COR-L47 (cell line): ENCODE results near the gene TNK2.

ENCODE experiments used
- DNase-seq: peaks from one replicate; lab custom pipeline; 2025; lab: John Stamatoyannopoulos, UW

The TNK2 gene

DNA sequence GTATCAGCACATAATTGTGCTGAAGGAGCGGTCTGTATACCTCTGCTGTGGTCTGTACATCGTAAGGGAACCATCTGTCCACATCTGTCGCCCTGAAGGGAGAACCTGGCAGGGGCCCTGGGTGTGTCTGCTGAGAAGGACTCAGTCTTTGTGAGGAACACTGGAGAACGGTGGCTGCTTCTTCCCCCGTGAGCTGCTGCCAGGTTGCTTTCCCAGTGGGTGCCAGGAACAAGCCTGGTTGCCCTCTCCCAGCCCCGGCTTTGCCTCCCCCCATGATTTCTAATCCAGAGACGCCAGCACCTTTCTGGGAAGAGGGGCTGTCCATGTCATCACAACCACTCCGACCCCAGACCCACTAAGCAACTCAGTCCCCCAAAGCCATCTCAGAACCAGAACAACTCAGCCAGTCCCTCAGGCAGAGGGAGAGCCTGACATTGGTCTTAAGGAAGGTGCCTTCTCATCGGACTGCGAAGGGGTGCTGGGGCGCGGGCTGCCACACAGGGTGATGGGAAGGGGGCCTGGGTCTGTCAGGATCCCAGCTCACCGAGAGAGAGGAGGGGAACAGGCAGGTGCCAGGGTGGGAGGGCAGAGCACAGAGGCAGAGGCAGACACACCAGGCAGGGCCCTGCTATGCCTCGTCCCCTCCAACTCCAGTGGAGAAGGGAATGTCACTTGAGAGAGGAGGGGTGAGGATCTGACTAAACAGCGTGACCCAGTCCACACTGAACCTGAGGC is 8.5 kb downstream of the TNK2 start:
- no peak for DNase-seq

GRCh38 chr3:195897853-195898415 is 10.4 kb downstream of the TNK2 start:
- no peak for DNase-seq

DNA sequence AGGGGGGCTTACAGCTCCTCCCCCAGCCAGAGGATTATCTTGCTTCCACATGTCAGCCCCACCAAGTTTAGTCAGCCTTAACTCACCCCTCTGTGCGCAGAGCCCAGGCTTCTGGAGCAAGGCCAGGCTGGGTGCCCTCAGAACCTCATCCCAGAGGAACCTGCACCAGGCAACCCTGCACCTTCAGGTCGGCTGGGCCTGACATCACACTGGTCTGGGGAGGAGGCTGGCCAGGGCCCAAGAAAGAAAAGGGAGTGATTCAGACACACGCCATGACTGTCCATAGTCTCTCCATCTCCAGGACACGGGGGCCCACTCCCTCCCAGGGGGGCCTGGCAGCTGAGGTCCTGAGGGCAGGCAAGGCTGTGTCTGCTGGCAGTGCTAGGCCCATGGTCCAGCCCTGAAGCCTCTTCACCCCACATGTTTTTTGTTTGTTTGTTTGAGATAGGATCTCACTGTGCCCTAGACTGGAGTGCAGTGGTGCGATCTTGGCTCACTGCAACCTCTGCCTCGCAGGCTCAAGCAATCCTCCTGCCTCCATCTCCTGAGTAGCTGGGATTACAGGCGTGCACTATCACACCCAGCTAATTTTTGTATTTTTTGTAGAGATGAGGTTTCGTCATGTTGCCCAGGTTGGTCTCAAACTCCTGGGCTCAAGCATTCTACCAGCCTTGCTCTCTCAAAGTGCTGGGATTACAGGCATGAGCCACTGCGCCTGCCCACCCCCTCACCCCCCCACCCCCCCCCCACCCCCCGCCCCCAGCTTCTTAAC is 11.1 kb downstream of the TNK2 start:
- no peak for DNase-seq

GRCh38 chr3:195896361-195897080 is 11.8 kb downstream of the TNK2 start:
- DNase-seq = no peak

DNA sequence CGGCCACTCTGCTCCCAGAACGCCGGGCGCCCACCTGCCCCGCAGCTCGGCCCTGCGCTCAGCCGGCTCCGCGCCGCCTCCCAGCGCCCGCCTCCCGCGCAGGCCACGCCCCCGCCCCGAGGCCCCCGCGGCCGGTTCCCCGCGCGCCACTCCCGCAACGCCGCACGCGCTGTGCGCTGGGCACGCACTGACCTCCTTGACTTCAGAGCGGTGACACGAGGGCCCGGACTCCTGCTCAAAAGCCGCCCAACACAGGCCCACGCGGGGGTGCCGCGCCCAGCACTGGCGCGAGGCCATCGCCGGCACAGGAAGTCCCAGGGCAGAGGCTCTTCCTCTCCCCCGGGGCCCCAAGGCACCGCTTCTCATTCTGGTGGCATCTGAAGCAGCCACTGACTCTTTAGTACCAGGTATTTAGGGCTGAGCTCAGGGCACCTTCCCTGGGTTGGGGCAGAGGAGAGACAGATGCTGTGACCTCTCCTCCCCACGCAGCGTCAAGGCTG is 12.4 kb downstream of the TNK2 start:
- DNase-seq = peak; percentile 12

DNA sequence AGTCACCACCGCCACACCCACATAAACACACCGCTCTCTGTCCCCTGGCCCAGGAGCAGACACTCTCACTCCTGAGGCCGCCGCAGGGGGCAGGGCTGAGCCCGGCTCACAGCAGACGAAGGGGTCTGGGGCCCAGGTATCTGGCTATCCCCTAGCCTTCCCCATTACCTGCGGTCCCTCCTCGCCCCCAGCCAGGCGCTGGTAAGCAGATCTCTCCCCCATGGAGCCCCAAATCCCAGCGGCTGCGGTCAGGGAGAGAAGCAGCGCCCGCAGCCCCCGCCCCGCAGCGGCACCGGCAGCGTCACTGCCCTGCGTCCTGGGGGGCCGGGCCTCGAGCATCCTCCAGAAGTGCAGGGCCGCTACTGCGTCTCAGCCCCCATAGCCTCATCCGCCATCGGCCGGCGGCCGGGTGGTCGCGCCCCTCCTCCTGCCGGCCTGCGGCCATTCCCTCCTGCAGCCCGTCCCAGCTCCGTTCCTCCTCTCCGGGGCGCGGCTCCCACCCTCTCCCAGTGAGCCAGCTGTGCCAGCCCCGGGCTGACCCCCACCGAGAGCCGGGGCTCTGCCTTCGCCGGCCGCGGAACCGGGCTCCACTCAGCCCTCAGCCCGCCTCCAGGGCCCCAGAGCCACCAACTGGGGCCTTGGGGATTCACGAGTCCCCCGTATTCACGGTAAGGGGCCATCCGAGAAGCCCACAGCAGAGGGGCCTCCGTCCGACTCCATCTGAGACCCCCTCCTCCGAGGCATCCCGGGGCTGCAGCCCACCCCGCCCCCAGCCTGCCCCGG is 13.1 kb downstream of the TNK2 start:
- peak; percentile 46 for DNase-seq

GRCh38 chr3:195893916-195894465 is 14.4 kb downstream of the TNK2 start:
- no peak for DNase-seq

DNA sequence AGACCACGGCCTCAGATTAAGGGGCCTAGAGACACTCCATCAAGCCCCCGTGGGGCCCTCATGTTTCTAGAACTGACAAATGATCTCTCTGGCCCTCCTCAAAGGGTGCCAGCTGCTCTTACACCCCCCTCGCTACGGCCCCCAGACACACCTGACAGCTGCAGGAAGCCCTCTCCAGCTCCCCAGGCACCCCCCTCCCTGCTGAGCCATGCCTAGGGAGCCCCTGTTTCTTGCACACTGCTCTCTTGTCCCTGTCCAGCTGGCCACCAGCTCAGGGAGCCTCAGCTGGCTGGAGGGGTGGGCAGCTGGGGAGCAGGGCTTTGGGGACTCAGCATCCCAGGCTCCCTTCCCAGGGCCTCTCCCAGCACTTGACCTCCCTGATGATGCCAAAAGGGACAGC is 14.8 kb downstream of the TNK2 start:
- peak; percentile 64 for DNase-seq

GRCh38 chr3:195893044-195893395 is 15.3 kb downstream of the TNK2 start:
- DNase-seq = peak; percentile 70

DNA sequence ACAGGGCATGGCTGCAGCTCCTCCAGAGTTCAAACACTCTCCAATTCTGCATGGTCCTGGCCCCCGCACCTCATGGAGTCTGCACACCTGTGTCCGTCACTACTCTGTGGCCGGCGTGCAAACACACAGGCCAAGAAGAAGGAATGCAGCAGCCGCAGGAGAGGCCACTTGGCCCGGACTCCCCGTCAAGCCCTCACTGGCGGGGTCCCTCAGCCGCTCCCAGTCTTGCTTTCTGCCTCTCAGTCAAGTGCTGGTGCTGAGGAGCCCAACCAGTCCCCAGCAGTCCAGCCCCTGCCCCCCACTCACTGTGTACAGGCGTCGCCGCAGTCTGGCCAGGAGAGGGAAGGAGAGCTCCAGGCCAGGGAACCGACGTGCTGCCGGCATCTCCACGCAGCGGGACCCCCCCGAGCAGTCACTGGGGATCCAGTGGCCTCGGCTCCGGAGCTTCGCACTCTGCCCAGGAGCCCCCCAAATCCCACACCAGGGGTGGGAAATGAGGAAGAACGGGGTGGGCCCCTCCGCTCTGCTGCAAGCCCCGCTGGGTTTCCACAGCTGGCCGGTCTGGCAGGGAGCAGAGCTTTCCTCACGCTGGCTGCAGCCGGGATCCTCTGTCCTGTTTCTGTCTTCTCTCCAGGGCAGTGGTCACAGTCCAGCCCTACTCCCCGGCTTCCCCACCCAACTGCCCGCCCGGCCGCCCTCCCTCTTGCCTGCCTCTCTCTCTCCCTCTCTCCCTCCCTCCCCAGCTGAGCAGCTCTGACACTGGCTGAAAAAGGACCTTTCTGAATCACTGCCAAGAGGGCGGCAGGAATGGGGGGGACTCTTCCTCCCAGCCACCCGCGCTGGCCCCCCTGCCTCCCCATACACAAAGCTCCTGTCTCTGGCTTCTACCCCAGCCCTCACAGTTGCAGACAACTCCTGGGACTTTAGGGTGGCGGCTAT is 16.0 kb downstream of the TNK2 start:
- DNase-seq = peak; percentile 85

DNA sequence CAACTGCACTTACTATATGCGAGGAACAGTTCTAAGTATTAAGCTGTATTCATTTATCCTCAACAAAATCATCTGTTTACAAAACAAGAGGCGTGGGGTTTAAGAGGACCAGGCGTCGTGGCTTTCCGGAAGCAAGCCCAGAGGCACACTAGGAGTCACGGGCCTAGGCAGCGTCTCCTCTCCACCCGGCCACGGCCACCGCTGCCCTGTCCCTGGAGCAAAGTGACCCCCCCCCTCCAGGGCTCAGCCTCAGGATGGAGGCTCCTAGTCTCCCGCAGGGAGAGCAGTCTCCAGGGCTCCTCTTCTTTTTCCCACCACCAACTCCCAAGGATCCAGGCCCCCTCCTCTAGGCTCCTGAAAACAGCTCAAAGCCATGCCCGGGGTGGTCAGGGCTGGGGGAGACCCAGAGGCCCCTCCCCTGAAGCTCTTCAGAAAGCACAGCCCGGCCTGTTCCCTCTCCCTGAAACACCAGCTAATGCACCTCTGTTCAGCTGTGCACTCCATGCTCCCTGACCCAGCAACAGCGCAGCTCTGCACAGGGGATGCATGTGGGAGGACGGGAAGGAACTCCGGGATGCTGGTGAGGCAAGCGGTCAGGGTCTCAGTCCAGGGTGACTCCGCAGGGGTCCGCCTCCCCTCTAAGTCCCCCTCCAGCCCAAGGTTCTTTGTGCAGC is 16.8 kb downstream of the TNK2 start:
- no peak for DNase-seq

DNA sequence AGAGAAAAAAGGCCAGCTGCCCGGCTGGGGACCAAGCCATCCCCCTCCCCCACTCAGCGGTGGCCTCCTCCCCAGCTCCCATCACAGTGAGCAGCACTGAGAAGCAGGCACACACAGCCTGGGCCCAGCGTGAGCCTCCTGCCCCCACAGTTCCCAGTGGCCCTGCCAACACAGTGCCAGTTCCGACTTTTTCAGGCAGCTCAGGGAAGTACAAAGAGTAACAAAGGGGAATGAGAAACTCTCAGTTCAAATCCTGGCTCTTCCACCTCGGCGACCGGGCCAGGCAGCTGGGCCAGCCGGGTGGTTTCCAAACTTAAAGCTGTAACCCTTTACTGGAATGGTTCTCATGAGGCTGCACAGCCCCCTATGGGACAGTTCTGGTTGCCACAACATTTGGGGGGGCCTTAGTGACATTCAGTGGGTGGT is 18.5 kb downstream of the TNK2 start:
- DNase-seq = no peak

DNA sequence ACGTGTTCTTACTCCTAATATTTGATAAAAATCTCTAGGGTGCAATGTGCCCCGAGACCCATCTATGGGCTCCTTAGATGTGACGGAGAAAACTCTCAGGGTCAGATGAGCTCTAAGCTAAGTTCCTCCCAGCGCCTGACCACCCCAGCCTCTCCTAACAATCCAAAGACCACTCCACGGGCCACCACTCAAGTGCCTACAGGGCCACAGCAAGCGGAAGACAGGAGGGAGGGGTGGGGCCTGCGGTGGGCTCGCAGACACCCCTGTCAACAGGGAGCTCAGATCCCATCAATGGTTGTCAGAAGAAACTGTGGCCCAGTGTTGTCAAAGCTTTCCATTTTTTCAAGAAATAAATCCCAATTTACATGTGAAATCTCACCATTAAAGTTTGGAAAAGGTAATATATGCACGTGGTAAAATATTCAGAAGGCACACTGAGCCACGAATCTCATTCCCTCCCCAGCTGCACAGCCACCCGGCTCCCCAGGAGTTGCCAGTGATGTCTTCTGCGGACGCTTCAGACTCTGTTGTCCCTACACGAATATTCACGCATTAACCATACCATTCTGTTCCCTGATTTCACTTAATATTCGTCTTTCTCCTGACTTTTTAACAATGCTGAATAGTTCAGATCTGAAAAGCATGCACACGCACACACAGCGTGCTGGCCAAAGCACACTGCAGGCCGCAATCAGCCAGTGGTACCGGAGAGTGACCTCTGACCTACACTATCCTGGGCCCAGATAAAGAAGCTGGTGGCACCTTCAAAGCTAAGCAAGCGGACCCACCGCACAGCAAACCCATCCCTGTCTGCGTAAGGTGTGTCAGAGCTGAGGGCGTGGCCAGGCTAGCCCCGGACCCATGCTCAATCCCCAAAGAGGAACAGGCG is 19.1 kb downstream of the TNK2 start:
- no peak for DNase-seq

GRCh38 chr3:195888311-195888761 is 20.0 kb downstream of the TNK2 start:
- DNase-seq = no peak

DNA sequence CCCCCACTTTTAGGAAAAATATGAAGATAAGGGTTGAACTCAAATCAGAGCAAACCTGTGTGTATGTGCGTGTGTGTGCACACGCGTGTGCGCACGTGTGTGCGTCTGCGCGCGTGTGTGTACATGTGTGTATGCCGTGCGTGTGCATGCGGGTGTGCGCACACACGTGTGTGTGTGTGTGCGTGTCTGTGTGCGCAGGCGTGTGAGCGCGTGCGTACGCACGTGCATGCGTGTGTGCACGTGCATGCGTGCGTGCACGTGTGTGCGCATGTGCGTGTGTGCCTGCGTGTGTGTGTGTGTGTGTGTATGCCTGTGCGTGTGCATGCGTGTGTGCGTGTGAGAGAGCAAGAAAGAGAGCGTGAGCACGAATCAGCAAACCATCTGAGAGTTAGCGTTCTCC is 20.7 kb downstream of the TNK2 start:
- no peak for DNase-seq

GRCh38 chr3:195886181-195887141 is 21.9 kb downstream of the TNK2 start:
- DNase-seq = no peak
